Kidney (tissue), 14 donors: ENCODE results near the gene DNAH3. TPM values are rescaled to one million over a fixed set of nuclear protein-coding genes. Genes with fewer than 3 reads are reported as not detected.
"Not testable (repeated sequence)": the region's sequence is repeated elsewhere in the genome, so short reads cannot be mapped to it uniquely, and the experiment has no call there.

Source experiments
- DNase-seq, 5 donors: peaks; one replicate each; pipeline ENCODE4 v3.0.0-alpha.2; 2013 to 2020
- FAIRE-seq: peaks from 2 replicates; lab custom pipeline; 2012; peaks lifted over from hg19 to GRCh38; lab: Jason Lieb, UNC
- H3K27ac ChIP-seq, 2 donors: one replicate each; pipeline ENCODE4 v1.7.0; 2013; ENCODE audit warnings: low read depth in 2 of 2, low read length in 2 of 2, inconsistent platforms in 1 of 2
- H3K27me3 ChIP-seq: one replicate; pipeline ENCODE4 v1.7.1; 2013; ENCODE audit warnings: low read length, inconsistent platforms; ENCODE audit not compliant: control insufficient read depth, insufficient read depth
- H3K36me3 ChIP-seq, 3 donors: one replicate each; pipeline versions ENCODE4 v1.7.0 to v1.7.1; 2013; ENCODE audit warnings: low read length in 3 of 3, control low read depth in 1 of 3, inconsistent platforms in 1 of 3; ENCODE audit not compliant: insufficient read depth in 3 of 3, control insufficient read depth in 2 of 3
- H3K4me1 ChIP-seq, 3 donors: one replicate each; pipeline versions ENCODE4 v1.7.0 to v1.7.1; 2013; ENCODE audit warnings: low read length in 3 of 3, inconsistent platforms in 1 of 3, low read depth in 1 of 3; ENCODE audit not compliant: control insufficient read depth in 2 of 3, insufficient read depth in 2 of 3
- H3K4me3 ChIP-seq, 3 donors: one replicate each; pipeline versions ENCODE4 v1.7.0 to v1.8.1; 2013; ENCODE audit warnings: low read length in 3 of 3, control low read depth in 1 of 3, inconsistent platforms in 1 of 3
- H3K9ac ChIP-seq, 3 donors: one replicate each; pipeline versions ENCODE4 v1.7.0 to v1.7.1; 2013; ENCODE audit warnings: low read length in 3 of 3, control low read depth in 1 of 3, inconsistent platforms in 1 of 3
- H3K9me3 ChIP-seq, 3 donors: one replicate each; pipeline versions ENCODE4 v1.7.0 to v1.7.1; 2013; ENCODE audit warnings: low read length in 3 of 3, control low read depth in 1 of 3, inconsistent platforms in 1 of 3; ENCODE audit not compliant: control insufficient read depth in 2 of 3, insufficient read depth in 1 of 3
- CTCF ChIP-seq: IDR thresholded peaks from 3 replicates; pipeline ENCODE4 v1.5.1; 2012; ENCODE audit warnings: mild to moderate bottlenecking, moderate library complexity, borderline replicate concordance; ENCODE audit not compliant: insufficient read depth; ENCODE audit errors: extremely low read depth
- intact Hi-C: fragments of 100-400 bp; cut with DNase I; formaldehyde crosslinking; loops from one replicate; pipeline ENCODE4 v1.11.1; 2022
- polyA plus RNA-seq: library from polyadenylated mRNA; stranded (reverse); fragments of 350-450 nt; fragmentation: Illumina TruSeq; extraction: RNeasy Lipid Tissue Mini Kit (QIAGEN cat#74804); gene quantifications from one replicate; pipeline ENCODE4 v1.2.3, GENCODE V29; 2014; ENCODE audit warnings: low read depth, low replicate concordance; ENCODE audit not compliant: insufficient read depth
- total RNA-seq: library from RNA; stranded (reverse); fragmentation: NEBNext Ultra II Directional; extraction: Animal tissue kit (Norgen Biotek cat#: 25700); gene quantifications from one replicate; pipeline ENCODE4 v1.2.1, GENCODE V29; 2021
- donor health status: control.
- donor health status: control.
- donor health status: control.
- donor health status: control.
- donor health status: control.
- donor health status: DM: yes; HTN: yes; CAD: no.
- donor health status: Normal renal cell carcinoma (clear cell type).

Gene DNAH3
- total and polyA plus RNA-seq, 2 donors from 2014 or later, result 0.19 to 0.57 TPM

GRCh38 chr16:21116148-21116693 lies 34.4 kb downstream of the DNAH3 start:
- TF ChIP-seq CTCF, result no peak
- H3K9ac ChIP-seq, result no peak overlapping the region
- H3K4me3 ChIP-seq, result peak overlapping the region in 1 of 3 donors; percentile 18
- no peak overlapping the region for H3K27ac ChIP-seq
- intact Hi-C loops, result no loop called here
- H3K36me3 ChIP-seq, result no peaks in the 10 kb centered on the region
- H3K9me3 ChIP-seq, result no peaks in the 10 kb centered on the region
- H3K4me1 ChIP-seq, result no peaks in the 10 kb centered on the region
- H3K27me3 ChIP-seq, result no peaks in the 10 kb centered on the region
- FAIRE-seq (no peak), DNase-seq (peak in 1 of 5 donors; percentile 28)

- not testable (repeated sequence) for FAIRE-seq
Observed at GRCh38 chr16:21115551-21115950, 35.1 kb downstream of the DNAH3 start.

GRCh38 chr16:21103941-21104860 lies 46.4 kb downstream of the DNAH3 start:
- H3K27me3 ChIP-seq, result no peaks in the 10 kb centered on the region
- no peak overlapping the region for H3K4me3 ChIP-seq
- H3K4me1 ChIP-seq, result no peaks in the 10 kb centered on the region
- no peak for FAIRE-seq
- no peak overlapping the region for H3K9ac ChIP-seq
- no peak for TF ChIP-seq CTCF
- H3K36me3 ChIP-seq, result no peaks in the 10 kb centered on the region
- intact Hi-C loops, result no loop called here
- no peak overlapping the region for H3K27ac ChIP-seq
- DNase-seq, result peak in 4 of 5 donors; percentile 39 to 68 (median 57)
- no peaks in the 10 kb centered on the region for H3K9me3 ChIP-seq

More at GRCh38 chr16:21115551-21115950, 35.1 kb downstream of the DNAH3 start:
- DNase-seq, H3K4me3 ChIP-seq, H3K36me3 ChIP-seq, H3K9me3 ChIP-seq, H3K9ac ChIP-seq, H3K4me1 ChIP-seq, intact Hi-C loops, H3K27ac ChIP-seq, H3K27me3 ChIP-seq: not testable (repeated sequence)
